Inflammatory macrophage treated with lipopolysaccharide for 1 hour (primary cell): ENCODE measurements around the gene YPEL1.
"Not testable (repeated sequence)": the region's sequence is repeated elsewhere in the genome, so short reads cannot be mapped to it uniquely, and the experiment has no call there.

Experiments
- DNase-seq, 2 donors: peaks; one replicate each; pipeline ENCODE4 v3.0.0-alpha.2; 2020 to 2022

The YPEL1 gene

GRCh38 chr22:21681566-21682370 lies 53.8 kb downstream of the YPEL1 start:
- DNase-seq, result no peak

DNA sequence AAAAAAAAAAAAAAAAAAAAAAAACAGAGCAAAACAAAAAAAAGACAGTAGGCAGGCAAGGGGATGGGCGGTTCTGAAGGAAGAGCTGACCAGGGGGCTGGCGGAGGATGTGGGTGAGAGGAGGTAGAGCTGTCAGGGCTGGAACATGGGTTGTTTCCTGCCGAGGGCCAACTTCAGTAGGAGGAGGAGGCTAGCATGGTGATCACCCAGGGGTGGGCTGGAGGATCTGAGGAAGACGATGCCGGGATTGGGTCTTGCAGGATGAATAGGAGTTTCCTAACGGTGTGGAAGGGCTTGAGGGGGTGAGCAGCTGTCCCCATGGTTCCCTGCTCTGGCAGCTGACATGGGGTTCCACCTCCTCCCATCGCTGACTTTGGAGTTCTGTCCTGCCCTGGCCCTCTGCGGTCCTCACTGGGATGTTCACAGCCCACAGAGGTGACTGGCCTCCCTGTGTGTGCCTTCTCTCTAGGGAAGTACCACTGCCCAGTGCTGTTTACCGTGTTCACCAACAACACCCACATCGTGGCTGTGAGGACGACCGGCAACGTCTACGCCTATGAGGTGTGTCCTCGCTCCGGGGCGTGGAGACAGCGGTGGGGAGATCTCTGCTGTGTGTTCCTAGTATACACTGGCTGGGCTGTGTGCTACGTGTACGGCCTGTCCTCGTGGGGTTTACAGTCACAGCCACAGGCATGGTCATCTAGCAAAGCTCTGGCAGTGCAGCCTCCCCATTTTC lies 54.6 kb downstream of the YPEL1 start:
- no peak for DNase-seq

- DNase-seq, result no peak
Observed at GRCh38 chr22:21679383-21679782, 56.2 kb downstream of the YPEL1 start.

GRCh38 chr22:21678842-21679241 lies 56.8 kb downstream of the YPEL1 start:
- not testable (repeated sequence) for DNase-seq

GRCh38 chr22:21677606-21678443 lies 57.8 kb downstream of the YPEL1 start:
- no peak for DNase-seq

DNA sequence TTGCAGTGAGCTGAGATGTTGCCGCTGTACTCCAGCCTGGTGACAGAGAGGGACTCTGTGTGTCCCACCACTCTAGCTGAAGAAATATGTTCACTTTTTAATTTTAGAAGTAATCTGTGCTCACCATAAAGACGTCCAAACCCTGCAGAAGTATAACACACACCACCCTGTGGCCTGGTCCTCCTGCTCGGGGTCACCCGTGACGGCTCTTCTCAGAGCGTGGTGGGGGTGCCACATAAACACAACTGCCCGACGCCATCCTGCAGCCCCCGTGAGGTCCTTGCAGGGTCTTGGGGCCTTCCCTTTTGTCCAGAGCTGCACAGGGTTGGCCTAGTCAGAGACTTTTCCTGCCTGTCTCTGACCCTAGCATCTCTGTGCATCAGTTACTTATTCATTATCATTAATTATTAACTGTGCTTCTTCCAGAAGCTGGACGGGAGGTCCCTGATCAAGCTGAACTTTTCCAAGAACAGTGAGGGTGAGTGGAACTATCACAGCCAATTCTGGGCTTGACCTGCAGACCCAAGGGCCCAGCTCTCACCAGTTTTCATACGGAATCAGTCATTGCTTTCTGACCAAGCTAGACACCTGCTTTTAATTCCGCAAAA lies 60.9 kb downstream of the YPEL1 start:
- DNase-seq, result no peak

GRCh38 chr22:21673534-21674321 lies 61.9 kb downstream of the YPEL1 start:
- DNase-seq, result no peak

DNA sequence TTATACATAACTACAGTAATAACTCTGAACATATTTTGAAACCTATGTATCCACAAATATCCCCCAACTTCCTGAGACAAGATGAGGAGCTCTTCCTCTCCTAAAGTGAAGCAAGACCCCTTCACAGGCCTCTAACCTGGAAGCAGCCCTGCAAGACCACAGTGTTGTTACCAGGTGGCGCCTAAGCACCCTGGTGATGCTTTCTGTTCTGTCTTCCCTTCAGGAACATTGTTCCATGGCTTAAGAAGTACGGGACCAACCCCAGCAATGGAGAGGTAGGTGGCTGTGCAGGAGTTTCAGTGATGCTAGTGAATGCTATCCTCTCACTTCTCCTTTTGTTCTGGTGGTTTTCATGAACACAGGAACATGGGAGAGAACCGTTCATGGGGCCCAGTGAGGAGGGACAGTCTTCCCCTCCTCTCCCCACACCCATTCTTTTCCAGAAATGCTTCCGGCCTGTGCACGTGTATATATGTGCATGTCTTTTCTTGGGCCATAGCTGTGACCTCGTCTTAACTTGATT lies 63.4 kb downstream of the YPEL1 start:
- no peak for DNase-seq

GRCh38 chr22:21669026-21669425 lies 66.6 kb downstream of the YPEL1 start:
- DNase-seq, result no peak

DNA sequence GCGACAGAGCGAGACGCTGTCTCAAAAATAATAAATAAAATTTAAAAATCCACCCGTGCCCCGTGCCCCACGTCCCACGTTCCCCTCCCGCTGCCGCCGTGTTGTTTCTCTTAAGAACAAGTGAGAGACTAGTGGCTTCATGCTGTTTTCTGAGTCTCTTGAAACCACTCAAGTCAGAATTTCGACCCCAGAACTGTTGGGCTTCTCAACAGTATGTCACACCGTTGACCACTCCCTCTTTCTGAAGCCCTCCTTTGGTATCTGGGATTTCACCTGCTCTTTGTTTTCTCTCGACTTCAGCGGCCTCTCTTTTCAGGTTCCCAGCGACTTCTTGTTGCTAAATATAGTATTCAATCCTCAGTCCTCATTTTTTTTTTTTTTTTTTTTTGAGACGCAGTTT lies 68.8 kb downstream of the YPEL1 start:
- peak in 1 of 2 donors; percentile 5 for DNase-seq

GRCh38 chr22:21665047-21665851 lies 70.3 kb downstream of the YPEL1 start:
- no peak for DNase-seq

DNA sequence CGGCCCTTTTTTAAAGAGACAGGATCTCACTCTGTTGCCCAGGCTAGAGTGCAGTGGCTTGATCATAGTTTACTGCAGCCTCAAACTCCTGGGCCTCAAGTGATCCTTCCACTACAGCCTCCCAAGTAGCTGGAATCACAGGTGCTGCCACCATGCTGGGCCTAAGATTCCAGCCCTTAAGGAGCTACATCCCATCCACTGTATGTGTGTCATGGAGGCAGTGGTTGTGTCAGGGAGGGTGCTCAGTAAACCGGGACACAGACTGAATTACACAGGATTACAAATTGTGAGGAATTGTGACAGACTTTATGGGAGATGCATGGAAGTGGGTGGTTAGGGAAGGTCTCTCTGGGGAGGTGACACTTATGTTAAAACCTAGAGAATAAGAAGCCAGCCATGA lies 71.9 kb downstream of the YPEL1 start:
- no peak for DNase-seq

DNA sequence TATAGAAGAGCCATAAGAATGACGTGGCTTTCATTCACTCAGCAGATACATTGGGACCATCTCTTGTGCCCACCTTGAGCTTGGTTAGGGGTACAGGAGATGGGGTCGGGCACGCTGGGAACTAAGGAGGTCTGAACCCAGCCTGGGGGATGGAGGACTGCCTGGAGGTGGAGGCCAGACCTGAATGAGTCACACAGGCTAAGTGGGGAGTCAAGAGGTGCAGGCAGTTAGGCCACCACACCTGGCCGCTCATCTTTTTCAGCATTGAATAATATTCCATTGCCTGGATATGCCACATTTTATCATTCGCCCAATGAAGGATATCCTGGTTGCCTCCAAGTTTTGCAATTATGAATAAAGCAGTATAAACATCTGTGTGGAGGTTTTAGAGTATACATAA lies 73.6 kb downstream of the YPEL1 start:
- no peak for DNase-seq

- no peak for DNase-seq
Observed at GRCh38 chr22:21660904-21661303, 74.7 kb downstream of the YPEL1 start.

DNA sequence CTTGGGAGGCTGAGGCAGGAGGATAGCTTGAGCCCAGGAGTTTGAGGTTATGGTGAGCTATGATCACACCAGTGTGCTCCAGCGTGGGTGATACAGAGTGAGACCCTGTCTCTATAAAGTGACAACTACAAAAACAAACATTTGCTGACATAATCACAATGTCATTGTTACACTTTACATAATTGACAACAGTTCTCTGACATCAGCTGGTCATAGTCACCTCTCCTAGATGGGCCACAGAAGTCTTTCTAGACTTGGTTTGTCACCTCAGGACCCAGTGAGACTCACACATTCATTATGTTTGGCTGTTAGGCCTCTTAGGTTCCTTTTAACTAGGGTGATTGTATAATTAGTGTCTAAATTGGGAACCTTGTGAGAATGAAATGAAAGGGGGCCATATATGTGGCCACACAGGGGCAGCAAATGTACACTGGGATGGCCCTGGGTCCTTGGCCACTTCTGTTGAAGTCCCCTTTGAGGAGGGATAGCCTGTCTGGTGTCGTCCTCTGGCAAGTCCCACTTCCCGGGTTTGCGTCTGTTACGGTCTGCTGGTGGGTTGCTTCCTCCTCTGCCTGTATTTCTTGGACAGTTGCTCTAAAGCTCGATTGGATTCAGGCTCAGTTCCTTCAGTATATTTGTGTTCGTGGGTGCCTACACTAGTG lies 75.6 kb downstream of the YPEL1 start:
- DNase-seq, result no peak

DNA sequence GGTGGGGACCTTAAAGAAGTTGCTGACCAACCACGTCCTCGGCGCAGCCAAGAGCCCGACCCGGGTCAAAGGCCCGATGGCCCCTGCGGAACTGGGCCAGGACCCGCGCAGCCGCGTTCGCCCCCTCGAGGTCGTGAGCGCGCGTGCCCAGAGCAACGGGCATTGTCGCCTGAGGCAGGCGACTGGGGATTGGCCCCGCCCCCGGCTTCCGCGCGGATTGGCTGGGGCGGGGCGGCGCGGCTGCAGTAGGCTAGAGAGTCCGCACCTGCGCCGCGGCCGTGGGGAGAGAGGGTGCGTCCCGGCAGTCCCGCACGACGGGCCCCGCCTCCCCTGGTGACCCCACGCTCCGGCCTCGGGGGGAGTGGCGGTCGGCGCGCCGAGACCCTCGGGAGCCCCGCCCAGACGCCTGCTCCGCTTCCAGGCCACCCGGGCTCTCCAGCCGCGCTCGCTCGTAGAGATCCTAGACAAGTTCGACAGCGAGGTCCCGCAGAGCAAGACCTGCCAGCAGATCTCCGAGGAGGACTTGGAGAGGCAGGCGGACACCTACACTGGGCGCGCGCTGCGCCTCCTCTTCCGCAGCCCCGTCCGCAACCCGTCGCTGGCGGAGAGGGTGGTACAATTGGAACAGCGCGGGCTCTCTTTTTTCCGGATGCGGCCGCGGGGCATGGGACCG lies 78.1 kb downstream of the YPEL1 start:
- DNase-seq, result peak; percentile 53 to 71

DNA sequence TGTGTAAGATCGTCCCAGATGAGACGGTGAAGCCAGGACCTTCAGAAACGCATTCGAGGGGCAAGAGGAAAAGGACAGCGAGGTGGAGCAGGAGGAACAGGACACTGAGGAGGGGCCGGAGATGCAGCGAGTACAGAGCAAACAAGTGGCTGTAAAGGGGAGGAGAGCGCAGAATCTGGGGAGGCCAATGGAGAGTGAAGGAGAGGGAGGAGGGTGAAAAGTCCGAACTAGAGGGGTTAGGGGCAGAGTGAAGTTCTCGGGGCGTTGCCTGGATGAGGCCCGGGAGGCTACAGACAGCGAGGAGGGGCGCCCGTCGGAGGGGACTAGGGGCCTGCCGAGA lies 78.6 kb downstream of the YPEL1 start:
- DNase-seq, result no peak

DNA sequence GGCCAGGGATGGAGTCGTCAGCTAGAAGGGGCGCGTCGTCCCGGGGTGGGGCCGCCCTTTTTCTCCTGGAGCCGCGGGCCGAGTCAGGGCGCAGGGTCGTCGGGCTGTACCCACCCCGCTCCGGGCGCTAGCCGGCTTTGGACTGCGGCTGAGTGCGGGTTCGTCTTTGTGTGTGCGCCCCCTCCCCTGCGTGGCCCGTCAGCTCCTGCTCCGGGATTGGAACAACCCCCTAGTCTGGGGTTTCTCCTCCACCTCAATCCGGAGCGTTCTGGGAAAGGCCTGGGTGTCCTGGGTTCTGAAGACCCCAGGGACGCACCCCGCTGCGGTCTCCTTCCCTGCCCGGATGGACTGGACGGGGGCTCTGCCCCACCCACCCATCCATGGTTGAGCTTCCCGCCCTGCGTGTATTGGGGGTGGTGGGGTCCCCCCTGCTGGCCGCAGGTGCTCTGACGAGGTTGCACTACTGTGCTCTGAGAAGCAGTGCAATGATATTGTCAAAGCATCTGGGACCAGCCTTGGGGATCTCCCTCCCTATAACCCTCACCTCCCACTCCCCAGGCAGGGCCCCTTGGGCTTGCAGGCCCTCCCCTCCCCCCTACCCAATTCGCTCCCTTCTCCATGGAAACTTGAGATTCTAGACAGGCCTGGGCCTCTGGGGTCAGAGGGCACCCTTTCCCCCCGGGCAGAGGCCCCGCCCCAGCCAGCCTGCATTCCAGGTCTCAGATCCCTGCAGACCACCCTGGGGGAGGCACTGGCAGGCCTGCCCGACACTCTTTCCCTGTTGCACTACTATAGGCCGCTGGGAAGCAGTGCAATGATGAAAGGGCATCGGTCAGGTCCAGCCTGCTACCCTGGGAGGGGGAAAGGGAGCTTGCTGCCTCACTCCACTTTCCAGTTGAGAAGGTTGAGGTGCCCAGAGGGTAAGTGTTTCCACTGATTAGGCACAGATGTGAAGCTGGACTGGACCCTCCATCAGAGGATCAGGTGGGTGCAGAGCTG lies 82.7 kb downstream of the YPEL1 start:
- DNase-seq, result no peak
